NCI-H460 (cell line): ENCODE results near the gene SYDE2. TPM values are rescaled to one million over a fixed set of nuclear protein-coding genes. Genes with fewer than 3 reads are reported as not detected.
"Not testable (repeated sequence)": the region's sequence is repeated elsewhere in the genome, so short reads cannot be mapped to it uniquely, and the experiment has no call there.

Source experiments
- DNase-seq: peaks from one replicate; pipeline ENCODE4 v3.0.0-alpha.2; 2016; ENCODE audit warnings: low read depth; ENCODE audit errors: extremely low read depth
- total RNA-seq: library from RNA; depleted of rRNA; stranded (reverse); fragments of >200 nt; shearing (Covaris generic); gene quantifications from 2 replicates; pipeline ENCODE4 v1.2.3, GENCODE V29; 2014

SYDE2 gene
- total RNA-seq, 1 experiment from 2014 or later: 5.2 TPM

- no peak for DNase-seq
Measured at GRCh38 chr1:85179522-85179921, 21.3 kb downstream of the SYDE2 start.

GRCh38 chr1:85178396-85178795 is 22.4 kb downstream of the SYDE2 start:
- no peak for DNase-seq

GRCh38 chr1:85174503-85174902 is 26.3 kb downstream of the SYDE2 start:
- no peak for DNase-seq

- DNase-seq: no peak
Measured at GRCh38 chr1:85172684-85173337, 28.0 kb downstream of the SYDE2 start.

- DNase-seq: no peak
Measured at GRCh38 chr1:85171721-85172120, 29.1 kb downstream of the SYDE2 start.

- DNase-seq: no peak
Measured at GRCh38 chr1:85168884-85169283, 31.9 kb downstream of the SYDE2 start.

- DNase-seq: no peak
Measured at GRCh38 chr1:85166351-85166750, 34.5 kb downstream of the SYDE2 start.

- DNase-seq: no peak
Measured at GRCh38 chr1:85158910-85159309, 41.9 kb downstream of the SYDE2 start.

- DNase-seq: no peak
Measured at GRCh38 chr1:85157436-85157835, 43.4 kb downstream of the SYDE2 start.

- DNase-seq: no peak
Measured at GRCh38 chr1:85153149-85153891, 47.5 kb downstream of the SYDE2 start.

- DNase-seq: no peak
Measured at GRCh38 chr1:85151446-85151845, 49.4 kb downstream of the SYDE2 start.

GRCh38 chr1:85149805-85150204 is 51.0 kb downstream of the SYDE2 start:
- no peak for DNase-seq

- no peak for DNase-seq
Measured at GRCh38 chr1:85148524-85149250, 52.1 kb downstream of the SYDE2 start.

GRCh38 chr1:85146972-85147359 is 53.9 kb downstream of the SYDE2 start:
- no peak for DNase-seq

- DNase-seq: not testable (repeated sequence)
Measured at GRCh38 chr1:85146298-85146971, 54.4 kb downstream of the SYDE2 start.

- no peak for DNase-seq
Measured at GRCh38 chr1:85144351-85144750, 56.5 kb downstream of the SYDE2 start.

GRCh38 chr1:85142753-85143152 is 58.1 kb downstream of the SYDE2 start:
- DNase-seq: no peak

GRCh38 chr1:85138439-85138838 is 62.4 kb downstream of the SYDE2 start:
- DNase-seq: not testable (repeated sequence)

- DNase-seq: no peak
Measured at GRCh38 chr1:85137660-85138059, 63.2 kb downstream of the SYDE2 start.

GRCh38 chr1:85135392-85135798 is 65.4 kb downstream of the SYDE2 start:
- no peak for DNase-seq
